HUES6 (cell line): ENCODE data around the gene PCDHA4.
"Not testable (repeated sequence)": the region's sequence is repeated elsewhere in the genome, so short reads cannot be mapped to it uniquely, and the experiment has no call there.

Experiments
- H3K27ac ChIP-seq: 2 replicates; pipeline ENCODE4 v1.7.0; 2013; ENCODE audit warnings: low read depth, mild to moderate bottlenecking, low read length, inconsistent platforms
- H3K27me3 ChIP-seq: 2 replicates; pipeline ENCODE4 v1.6.1; 2013; ENCODE audit warnings: low read length; ENCODE audit not compliant: control insufficient read depth, insufficient read depth
- H3K36me3 ChIP-seq: 2 replicates; pipeline ENCODE4 v1.6.1; 2013; ENCODE audit warnings: low read length; ENCODE audit not compliant: control insufficient read depth, insufficient read depth
- H3K4me1 ChIP-seq: 2 replicates; pipeline ENCODE4 v1.6.1; 2013; ENCODE audit warnings: low read length; ENCODE audit not compliant: control insufficient read depth, insufficient read depth
- H3K4me3 ChIP-seq: 2 replicates; pipeline ENCODE4 v1.5.1; 2013; ENCODE audit warnings: low read depth, low read length
- H3K9ac ChIP-seq: one replicate; pipeline ENCODE4 v1.6.1; 2013; ENCODE audit warnings: mild to moderate bottlenecking, low read length
- H3K9me3 ChIP-seq: 2 replicates; pipeline ENCODE4 v1.6.1; 2013; ENCODE audit warnings: low read depth, low read length; ENCODE audit not compliant: control insufficient read depth, insufficient read depth

Gene PCDHA4

DNA sequence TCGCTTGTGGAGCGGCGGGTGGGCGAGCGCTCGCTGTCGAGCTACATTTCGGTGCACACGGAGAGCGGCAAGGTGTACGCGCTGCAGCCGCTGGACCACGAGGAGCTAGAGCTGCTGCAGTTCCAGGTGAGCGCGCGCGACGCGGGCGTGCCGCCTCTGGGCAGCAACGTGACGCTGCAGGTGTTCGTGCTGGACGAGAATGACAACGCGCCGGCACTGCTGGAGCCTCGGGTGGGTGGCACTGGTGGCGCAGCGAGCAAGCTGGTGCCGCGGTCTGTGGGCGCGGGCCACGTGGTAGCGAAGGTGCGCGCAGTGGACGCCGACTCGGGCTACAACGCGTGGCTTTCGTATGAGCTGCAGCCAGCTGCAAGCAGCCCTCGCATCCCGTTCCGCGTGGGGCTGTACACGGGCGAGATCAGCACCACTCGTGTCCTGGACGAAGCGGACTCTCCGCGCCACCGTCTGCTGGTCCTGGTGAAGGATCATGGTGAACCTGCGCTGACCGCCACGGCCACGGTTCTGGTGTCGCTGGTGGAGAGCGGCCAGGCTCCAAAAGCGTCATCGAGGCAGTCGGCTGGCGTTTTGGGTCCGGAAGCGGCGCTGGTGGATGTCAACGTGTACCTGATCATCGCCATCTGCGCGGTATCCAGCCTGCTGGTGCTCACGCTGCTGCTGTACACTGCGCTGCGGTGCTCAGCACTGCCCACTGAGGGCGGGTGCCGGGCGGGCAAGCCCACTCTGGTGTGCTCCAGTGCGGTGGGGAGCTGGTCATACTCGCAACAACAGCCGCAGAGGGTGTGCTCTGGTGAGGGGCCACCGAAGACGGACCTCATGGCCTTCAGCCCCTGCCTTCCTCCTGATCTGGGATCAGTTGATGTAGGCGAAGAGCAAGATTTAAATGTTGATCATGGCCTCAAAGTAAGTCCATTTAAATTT lies 36.2 kb downstream of the PCDHA4 start:
- H3K36me3 ChIP-seq = no peaks in the 10 kb centered on the region
- H3K4me3 ChIP-seq = no peak overlapping the region
- H3K9ac ChIP-seq = no peak overlapping the region
- H3K9me3 ChIP-seq = peaks cover 3% of the 10 kb centered on the region; the same call in 1 of the 2 replicates
- no peaks in the 10 kb centered on the region for H3K4me1 ChIP-seq
- no peaks in the 10 kb centered on the region for H3K27me3 ChIP-seq
- H3K27ac ChIP-seq = no peak overlapping the region

DNA sequence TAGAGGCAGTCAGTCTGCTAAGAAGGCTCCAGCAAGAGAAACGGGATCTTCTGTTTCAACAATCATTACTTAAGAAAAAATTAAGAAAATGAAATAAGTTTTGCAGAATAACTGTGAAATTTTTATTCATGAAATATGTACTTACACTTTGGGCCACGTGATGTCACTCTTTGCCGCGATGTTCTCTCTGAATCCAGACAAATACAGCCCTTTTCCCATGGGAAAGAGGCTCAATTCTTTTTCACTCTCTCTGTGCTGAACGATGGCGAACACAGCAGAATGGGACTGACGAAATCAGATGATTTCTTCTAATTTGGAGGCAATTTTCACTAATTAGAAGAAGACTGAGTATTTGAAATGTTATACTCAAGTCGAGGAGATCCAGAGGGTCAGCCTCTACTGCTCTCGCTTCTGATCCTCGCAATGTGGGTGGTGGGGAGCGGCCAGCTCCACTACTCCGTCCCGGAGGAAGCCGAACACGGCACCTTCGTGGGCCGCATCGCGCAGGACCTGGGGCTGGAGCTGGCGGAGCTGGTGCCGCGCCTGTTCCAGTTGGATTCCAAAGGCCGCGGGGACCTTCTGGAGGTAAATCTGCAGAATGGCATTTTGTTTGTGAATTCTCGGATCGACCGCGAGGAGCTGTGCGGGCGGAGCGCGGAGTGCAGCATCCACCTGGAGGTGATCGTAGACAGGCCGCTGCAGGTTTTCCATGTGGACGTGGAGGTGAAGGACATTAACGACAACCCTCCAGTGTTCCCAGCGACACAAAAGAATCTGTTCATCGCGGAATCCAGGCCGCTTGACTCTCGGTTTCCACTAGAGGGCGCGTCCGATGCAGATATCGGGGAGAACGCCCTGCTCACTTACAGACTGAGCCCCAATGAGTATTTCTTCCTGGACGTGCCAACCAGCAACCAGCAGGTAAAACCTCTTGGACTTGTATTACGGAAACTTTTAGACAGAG lies 41.6 kb downstream of the PCDHA4 start, which contains the start of gene PCDHA9:
TSS of gene PCDHA9 (plus strand) at position 244 of the 964 bp plus-strand sequence. CDS start at position 358, 114 bp downstream.
- not testable (repeated sequence) for H3K9me3 ChIP-seq, H3K4me1 ChIP-seq, H3K36me3 ChIP-seq, H3K27me3 ChIP-seq, H3K27ac ChIP-seq, H3K9ac ChIP-seq
- H3K4me3 ChIP-seq = peak within 1 kb of the TSS; percentile 48; the same call in 1 of the 2 replicates

DNA sequence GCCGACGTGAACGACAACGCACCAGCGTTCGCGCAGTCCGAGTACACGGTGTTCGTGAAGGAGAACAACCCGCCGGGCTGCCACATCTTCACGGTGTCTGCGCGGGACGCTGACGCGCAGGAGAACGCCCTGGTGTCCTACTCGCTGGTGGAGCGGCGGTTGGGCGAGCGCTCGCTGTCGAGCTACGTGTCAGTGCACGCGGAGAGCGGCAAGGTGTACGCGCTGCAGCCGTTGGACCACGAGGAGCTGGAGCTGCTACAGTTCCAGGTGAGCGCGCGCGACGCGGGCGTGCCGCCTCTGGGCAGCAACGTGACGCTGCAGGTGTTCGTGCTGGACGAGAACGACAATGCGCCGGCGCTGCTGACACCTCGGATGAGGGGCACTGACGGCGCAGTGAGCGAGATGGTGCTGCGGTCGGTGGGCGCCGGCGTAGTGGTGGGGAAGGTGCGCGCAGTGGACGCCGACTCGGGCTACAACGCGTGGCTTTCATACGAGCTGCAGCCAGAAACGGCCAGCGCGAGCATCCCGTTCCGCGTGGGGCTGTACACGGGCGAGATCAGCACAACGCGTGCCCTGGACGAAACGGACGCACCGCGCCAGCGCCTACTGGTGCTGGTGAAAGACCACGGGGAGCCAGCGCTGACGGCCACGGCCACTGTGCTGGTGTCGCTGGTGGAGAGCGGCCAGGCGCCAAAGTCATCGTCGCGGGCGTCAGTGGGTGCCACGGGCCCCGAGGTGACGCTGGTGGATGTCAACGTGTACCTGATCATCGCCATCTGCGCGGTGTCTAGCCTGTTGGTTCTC lies 43.2 kb downstream of the PCDHA4 start:
- not testable (repeated sequence) for H3K36me3 ChIP-seq, H3K27ac ChIP-seq, H3K4me1 ChIP-seq, H3K4me3 ChIP-seq, H3K27me3 ChIP-seq, H3K9me3 ChIP-seq, H3K9ac ChIP-seq

DNA sequence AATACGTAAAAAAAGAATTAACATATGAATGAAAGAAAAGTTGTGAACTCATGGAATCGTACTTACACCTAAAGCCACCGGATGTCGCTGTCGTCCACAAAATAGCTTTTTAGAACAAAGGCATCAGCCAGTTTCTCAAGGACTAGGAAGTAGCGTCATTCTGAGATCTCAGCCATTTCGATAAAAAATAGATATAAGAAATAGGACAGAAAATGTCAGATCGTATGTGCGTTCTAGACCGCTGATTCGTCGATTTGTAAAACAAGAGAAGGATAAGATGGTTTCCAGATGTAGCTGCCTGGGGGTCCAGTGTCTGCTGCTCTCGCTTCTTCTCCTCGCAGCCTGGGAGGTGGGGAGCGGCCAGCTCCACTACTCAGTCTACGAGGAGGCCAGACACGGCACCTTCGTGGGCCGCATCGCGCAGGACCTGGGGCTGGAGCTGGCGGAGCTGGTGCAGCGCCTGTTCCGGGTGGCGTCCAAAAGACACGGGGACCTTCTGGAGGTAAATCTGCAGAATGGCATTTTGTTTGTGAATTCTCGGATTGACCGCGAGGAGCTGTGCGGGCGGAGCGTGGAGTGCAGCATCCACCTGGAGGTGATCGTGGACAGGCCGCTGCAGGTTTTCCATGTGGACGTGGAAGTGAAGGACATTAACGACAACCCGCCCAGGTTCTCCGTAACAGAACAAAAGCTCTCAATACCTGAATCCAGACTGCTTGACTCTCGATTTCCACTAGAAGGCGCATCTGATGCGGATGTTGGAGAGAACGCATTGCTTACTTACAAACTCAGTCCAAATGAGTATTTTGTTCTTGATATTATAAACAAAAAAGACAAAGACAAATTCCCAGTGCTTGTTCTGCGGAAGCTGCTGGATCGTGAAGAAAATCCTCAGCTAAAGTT lies 49.2 kb downstream of the PCDHA4 start, which contains the start of gene PCDHA10:
TSS of gene PCDHA10 (plus strand) at position 126 of the 903 bp plus-strand sequence. CDS start at position 278, 152 bp downstream.
- Histone ChIP-seq H3K9ac (peak within 1 kb of the TSS; percentile 55), H3K36me3 (no peaks in the 10 kb centered on the region; the same call in 1 of the 2 replicates), H3K9me3 (peaks cover 12% of the 10 kb centered on the region; the same call in 1 of the 2 replicates), H3K4me3 (peak within 1 kb of the TSS; percentile 72), H3K27me3 (no peaks in the 10 kb centered on the region), H3K27ac (no peak within 1 kb of the TSS), H3K4me1 (no peaks in the 10 kb centered on the region)

DNA sequence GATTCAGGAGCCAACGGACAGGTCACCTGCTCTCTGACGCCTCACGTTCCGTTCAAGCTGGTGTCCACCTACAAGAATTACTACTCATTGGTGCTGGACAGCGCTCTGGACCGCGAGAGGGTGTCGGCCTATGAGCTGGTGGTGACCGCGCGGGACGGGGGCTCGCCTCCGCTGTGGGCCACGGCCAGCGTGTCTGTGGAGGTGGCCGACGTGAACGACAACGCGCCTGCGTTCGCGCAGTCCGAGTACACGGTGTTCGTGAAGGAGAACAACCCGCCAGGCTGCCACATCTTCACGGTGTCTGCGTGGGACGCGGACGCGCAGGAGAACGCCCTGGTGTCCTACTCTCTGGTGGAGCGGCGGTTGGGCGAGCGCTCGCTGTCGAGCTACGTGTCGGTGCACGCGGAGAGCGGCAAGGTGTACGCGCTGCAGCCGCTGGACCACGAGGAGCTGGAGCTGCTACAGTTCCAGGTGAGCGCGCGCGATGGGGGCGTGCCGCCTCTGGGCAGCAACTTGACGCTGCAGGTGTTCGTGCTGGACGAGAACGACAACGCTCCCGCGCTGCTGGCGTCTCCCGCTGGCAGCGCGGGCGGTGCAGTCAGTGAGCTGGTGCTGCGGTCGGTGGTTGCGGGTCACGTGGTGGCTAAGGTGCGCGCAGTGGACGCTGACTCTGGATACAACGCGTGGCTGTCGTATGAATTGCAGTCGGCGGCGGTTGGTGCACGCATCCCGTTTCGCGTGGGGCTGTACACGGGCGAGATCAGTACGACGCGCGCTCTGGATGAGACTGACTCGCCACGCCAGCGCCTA lies 50.5 kb downstream of the PCDHA4 start:
- Histone ChIP-seq H3K27ac (no peak overlapping the region), H3K9ac (no peak overlapping the region), H3K4me3 (no peak overlapping the region), H3K27me3 (no peaks in the 10 kb centered on the region), H3K9me3 (peaks cover 18% of the 10 kb centered on the region), H3K4me1 (no peaks in the 10 kb centered on the region), H3K36me3 (peaks cover 5% of the 10 kb centered on the region; the same call in 1 of the 2 replicates)

DNA sequence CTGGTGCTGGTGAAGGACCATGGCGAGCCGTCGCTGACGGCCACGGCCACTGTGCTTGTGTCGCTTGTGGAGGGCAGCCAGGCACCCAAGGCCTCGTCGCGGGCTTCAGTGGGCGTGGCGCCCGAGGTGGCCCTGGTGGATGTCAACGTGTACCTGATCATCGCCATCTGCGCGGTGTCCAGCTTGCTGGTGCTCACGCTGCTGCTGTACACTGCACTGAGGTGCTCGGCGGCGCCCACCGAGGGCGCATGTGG lies 51.0 kb downstream of the PCDHA4 start:
- no peaks in the 10 kb centered on the region for H3K27me3 ChIP-seq
- peaks cover 10% of the 10 kb centered on the region; the same call in 1 of the 2 replicates for H3K36me3 ChIP-seq
- H3K9me3 ChIP-seq = peaks cover 24% of the 10 kb centered on the region
- no peak overlapping the region for H3K4me3 ChIP-seq
- no peak overlapping the region for H3K27ac ChIP-seq
- H3K4me1 ChIP-seq = no peaks in the 10 kb centered on the region
- no peak overlapping the region for H3K9ac ChIP-seq

DNA sequence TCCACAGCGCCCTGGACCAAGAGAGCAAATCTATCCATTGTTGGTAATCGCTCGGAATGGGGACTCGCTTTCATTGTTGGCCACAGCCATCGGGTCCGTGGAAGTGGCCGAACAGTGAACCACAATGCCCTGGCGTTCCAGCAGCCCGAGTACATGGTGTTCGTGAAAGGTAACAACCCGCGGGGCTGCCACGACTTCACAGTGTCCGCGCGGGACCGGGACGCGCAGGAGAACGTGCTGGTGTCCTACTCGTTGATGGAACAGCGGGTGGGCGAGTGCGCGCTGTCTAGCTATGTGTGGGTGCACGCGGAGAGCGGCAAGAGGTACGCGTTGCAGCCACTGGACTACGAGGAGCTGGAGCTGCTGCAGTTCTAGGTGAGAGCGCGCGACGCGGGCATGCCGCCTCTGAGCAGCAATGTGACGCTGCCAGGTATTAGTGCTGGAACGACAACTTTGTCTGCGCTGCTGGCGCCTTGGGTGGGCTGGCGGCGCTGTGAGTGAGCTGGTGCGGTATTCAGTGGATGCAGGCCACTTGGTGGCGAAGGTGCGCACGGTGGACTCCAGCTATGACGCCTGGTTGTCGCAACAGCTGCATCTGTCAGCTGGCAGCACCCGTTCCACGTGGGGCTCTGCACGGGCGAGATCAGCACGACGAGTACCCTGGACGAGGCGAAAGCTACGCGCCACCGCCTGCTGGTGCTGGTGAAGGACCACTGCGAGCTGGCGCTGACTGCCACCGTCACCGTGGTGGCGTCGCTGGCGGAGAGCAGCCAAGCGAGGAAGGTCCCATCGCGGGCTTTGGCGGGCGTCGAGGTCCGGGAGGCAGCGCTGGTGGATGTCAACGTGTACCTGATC lies 55.8 kb downstream of the PCDHA4 start:
- Histone ChIP-seq H3K36me3 (peaks cover 15% of the 10 kb centered on the region; the same call in 1 of the 2 replicates), H3K9me3 (peaks cover 19% of the 10 kb centered on the region), H3K4me3 (no peak overlapping the region), H3K27ac (no peak overlapping the region), H3K4me1 (no peaks in the 10 kb centered on the region), H3K9ac (no peak overlapping the region), H3K27me3 (no peaks in the 10 kb centered on the region)
